ENCODE data around the gene OSBPL3. TPM values are rescaled to one million over a fixed set of nuclear protein-coding genes. Genes with fewer than 3 reads are reported as not detected.

OSBPL3 gene
- total and polyA plus RNA-seq, 2 donors, result 9.1 to 23.3 TPM

DNA sequence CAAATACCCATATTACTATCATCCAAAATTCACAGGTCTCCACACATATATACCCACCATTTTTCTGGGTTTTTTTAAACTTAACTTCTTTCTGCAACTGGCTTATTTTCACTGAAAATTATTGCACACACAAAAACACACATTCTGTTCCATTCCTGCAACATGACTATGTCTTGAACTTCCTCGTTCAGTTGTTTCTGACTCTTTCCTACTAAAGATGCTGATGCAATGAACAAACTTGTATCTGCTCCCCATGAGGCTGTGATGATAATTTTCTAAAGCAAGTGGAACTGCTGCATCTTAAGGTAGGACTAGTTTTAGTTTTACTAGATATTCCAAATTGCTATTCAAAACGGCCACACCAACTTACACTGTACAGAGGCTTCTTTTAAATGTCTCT, 77.7 kb downstream of the OSBPL3 start:
- H3K27me3 ChIP-seq (ENCODE audit: control insufficient read depth in 2 of 2, insufficient read depth in 1 of 2, low read length in 1 of 2), result no peaks in the 10 kb centered on the region

DNA sequence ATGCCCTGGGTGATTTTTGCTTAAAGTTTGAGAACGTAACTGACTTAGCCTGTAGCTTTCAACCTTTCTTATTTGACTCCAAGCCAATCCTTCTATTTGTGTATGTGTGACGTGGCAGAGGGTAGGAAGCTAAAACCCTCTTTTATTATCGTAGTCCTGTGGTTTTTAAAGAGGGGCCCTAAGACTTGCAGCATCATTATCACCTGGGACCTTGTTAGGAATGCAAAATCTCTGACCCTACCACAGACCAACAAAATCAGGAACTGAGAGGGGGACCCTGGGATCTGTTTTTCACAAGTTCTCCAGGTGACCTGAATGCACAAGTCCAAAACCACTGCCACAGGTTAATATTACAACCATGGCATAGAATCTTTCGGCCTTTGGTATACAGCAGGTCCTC, 80.1 kb downstream of the OSBPL3 start:
- WGBS, result 80% methylated on average over 4 of the region's 4 CpGs
- Histone ChIP-seq H3K4me3 (ENCODE audit: low read length in 2 of 2) (no peak overlapping the region), H3K9me3 (ENCODE audit: control insufficient read depth in 2 of 2, insufficient read depth in 1 of 2, low read length in 1 of 2) (no peaks in the 10 kb centered on the region), H3K4me1 (ENCODE audit: control insufficient read depth in 2 of 2, insufficient read depth in 2 of 2, low read length in 2 of 2) (peaks cover 10 to 25% of the 10 kb centered on the region in 2 donors), H3K36me3 (ENCODE audit: control insufficient read depth in 2 of 2, insufficient read depth in 2 of 2, low read length in 1 of 2) (no peaks in the 10 kb centered on the region), H3K27ac (ENCODE audit: low read depth in 1 of 2, low read length in 1 of 2) (no peak overlapping the region), H3K27me3 (ENCODE audit: control insufficient read depth in 2 of 2, insufficient read depth in 1 of 2, low read length in 1 of 2) (no peaks in the 10 kb centered on the region)
- no peak for DNase-seq (ENCODE audit: low read depth in 6 of 9, low spot score in 9 of 9)

More for the DNA sequence above, 77.7 kb downstream of the OSBPL3 start:
- no peaks in the 10 kb centered on the region for H3K9me3 ChIP-seq (ENCODE audit: control insufficient read depth in 2 of 2, insufficient read depth in 1 of 2, low read length in 1 of 2)
- no peak for DNase-seq (ENCODE audit: low read depth in 6 of 9, low spot score in 9 of 9)
- no peak overlapping the region for H3K4me3 ChIP-seq (ENCODE audit: low read length in 2 of 2)
- H3K36me3 ChIP-seq (ENCODE audit: control insufficient read depth in 2 of 2, insufficient read depth in 2 of 2, low read length in 1 of 2), result no peaks in the 10 kb centered on the region
- 70% methylated on average over 2 of the region's 2 CpGs for WGBS
- peaks cover 0 to 7% of the 10 kb centered on the region in 2 donors for H3K4me1 ChIP-seq (ENCODE audit: control insufficient read depth in 2 of 2, insufficient read depth in 2 of 2, low read length in 2 of 2)
- no peak overlapping the region for H3K27ac ChIP-seq (ENCODE audit: low read depth in 1 of 2, low read length in 1 of 2)

DNA sequence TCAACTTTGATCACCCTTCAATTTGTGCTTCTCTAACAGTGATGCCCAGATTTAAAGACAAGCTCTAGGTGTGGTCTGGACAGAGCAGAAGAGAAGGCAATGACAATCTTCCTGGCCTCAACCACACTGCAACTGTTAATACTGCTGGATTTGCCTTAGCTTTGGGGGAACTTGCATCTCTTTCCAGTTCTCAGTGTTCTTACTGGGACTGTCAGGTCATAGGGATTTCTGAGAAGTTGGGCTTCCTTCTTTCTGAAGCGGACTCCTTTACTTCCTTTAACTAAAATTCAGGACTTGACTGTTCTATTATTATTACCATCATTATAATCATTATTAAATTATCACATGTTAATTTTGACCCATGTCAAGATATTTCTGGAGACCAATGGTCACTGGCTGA, 80.8 kb downstream of the OSBPL3 start:
- no peak overlapping the region for H3K4me3 ChIP-seq (ENCODE audit: low read length in 2 of 2)
- 96% methylated on average over 1 of the region's 1 CpG for WGBS
- DNase-seq (ENCODE audit: low read depth in 6 of 9, low spot score in 9 of 9), result no peak
- H3K27ac ChIP-seq (ENCODE audit: low read depth in 1 of 2, low read length in 1 of 2), result no peak overlapping the region
- no peaks in the 10 kb centered on the region for H3K27me3 ChIP-seq (ENCODE audit: control insufficient read depth in 2 of 2, insufficient read depth in 1 of 2, low read length in 1 of 2)
- peaks cover 10 to 27% of the 10 kb centered on the region in 2 donors for H3K4me1 ChIP-seq (ENCODE audit: control insufficient read depth in 2 of 2, insufficient read depth in 2 of 2, low read length in 2 of 2)
- no peaks in the 10 kb centered on the region for H3K36me3 ChIP-seq (ENCODE audit: control insufficient read depth in 2 of 2, insufficient read depth in 2 of 2, low read length in 1 of 2)
- no peaks in the 10 kb centered on the region for H3K9me3 ChIP-seq (ENCODE audit: control insufficient read depth in 2 of 2, insufficient read depth in 1 of 2, low read length in 1 of 2)

DNA sequence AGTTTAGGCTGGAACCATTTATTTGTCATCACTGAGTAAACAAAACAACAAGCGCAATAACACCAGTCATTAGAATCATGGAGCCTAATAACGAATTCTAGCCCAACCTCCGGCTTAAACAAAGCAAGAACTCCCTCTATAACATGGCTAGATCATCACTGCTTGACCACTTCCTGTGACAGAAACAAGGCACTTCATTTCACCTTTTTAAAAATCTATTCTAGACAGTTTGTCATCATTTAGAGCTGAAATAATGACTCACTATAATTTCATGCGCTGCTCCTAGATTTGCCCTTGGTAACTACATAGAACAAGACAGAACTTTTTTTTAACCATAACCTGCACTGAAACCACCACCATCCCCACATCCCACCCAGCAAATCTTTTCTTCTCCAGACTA, 81.3 kb downstream of the OSBPL3 start:
- peaks cover 10 to 27% of the 10 kb centered on the region in 2 donors for H3K4me1 ChIP-seq (ENCODE audit: control insufficient read depth in 2 of 2, insufficient read depth in 2 of 2, low read length in 2 of 2)
- no peak overlapping the region for H3K27ac ChIP-seq (ENCODE audit: low read depth in 1 of 2, low read length in 1 of 2)
- H3K4me3 ChIP-seq (ENCODE audit: low read length in 2 of 2), result no peak overlapping the region
- no peaks in the 10 kb centered on the region for H3K9me3 ChIP-seq (ENCODE audit: control insufficient read depth in 2 of 2, insufficient read depth in 1 of 2, low read length in 1 of 2)
- 97% methylated on average over 4 of the region's 4 CpGs for WGBS
- H3K36me3 ChIP-seq (ENCODE audit: control insufficient read depth in 2 of 2, insufficient read depth in 2 of 2, low read length in 1 of 2), result no peaks in the 10 kb centered on the region
- no peak for DNase-seq (ENCODE audit: low read depth in 6 of 9, low spot score in 9 of 9)
- no peaks in the 10 kb centered on the region for H3K27me3 ChIP-seq (ENCODE audit: control insufficient read depth in 2 of 2, insufficient read depth in 1 of 2, low read length in 1 of 2)

DNA sequence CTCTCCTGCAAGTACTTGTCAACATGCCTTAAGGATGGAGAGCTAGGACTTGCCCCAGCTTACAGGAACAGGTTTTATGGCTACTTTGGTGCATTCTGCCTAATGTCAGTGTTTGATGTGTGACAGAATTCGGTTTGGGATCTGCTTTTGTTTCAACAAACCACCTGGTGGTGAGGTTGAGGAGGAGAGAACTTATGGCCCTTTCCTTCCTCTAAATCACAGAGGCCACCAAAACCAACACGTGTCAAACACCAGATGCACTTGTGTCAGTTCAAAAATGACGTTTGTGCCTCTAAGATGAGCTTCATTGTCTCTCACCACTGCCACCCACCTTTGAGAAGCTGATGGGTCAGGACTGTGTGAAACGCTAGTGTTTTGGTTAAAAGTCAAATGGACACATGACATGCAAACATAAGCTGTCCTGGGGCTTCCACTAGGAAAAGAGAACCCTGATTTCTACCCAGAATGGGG, 83.9 kb downstream of the OSBPL3 start:
- 3% methylated on average over 4 of the region's 4 CpGs for WGBS
- no peaks in the 10 kb centered on the region for H3K9me3 ChIP-seq (ENCODE audit: control insufficient read depth in 2 of 2, insufficient read depth in 1 of 2, low read length in 1 of 2)
- H3K27me3 ChIP-seq (ENCODE audit: control insufficient read depth in 2 of 2, insufficient read depth in 1 of 2, low read length in 1 of 2), result no peaks in the 10 kb centered on the region
- peak overlapping the region in 1 of 2 donors; percentile 77 for H3K27ac ChIP-seq (ENCODE audit: low read depth in 1 of 2, low read length in 1 of 2)
- peaks cover 0 to 6% of the 10 kb centered on the region in 2 donors for H3K36me3 ChIP-seq (ENCODE audit: control insufficient read depth in 2 of 2, insufficient read depth in 2 of 2, low read length in 1 of 2)
- no peak overlapping the region for H3K4me3 ChIP-seq (ENCODE audit: low read length in 2 of 2)
- peak in 5 of 9 donors; percentile 42 to 80 (median 50) for DNase-seq (ENCODE audit: low read depth in 6 of 9, low spot score in 9 of 9)
- H3K4me1 ChIP-seq (ENCODE audit: control insufficient read depth in 2 of 2, insufficient read depth in 2 of 2, low read length in 2 of 2), result peaks cover 10 to 23% of the 10 kb centered on the region in 2 donors

DNA sequence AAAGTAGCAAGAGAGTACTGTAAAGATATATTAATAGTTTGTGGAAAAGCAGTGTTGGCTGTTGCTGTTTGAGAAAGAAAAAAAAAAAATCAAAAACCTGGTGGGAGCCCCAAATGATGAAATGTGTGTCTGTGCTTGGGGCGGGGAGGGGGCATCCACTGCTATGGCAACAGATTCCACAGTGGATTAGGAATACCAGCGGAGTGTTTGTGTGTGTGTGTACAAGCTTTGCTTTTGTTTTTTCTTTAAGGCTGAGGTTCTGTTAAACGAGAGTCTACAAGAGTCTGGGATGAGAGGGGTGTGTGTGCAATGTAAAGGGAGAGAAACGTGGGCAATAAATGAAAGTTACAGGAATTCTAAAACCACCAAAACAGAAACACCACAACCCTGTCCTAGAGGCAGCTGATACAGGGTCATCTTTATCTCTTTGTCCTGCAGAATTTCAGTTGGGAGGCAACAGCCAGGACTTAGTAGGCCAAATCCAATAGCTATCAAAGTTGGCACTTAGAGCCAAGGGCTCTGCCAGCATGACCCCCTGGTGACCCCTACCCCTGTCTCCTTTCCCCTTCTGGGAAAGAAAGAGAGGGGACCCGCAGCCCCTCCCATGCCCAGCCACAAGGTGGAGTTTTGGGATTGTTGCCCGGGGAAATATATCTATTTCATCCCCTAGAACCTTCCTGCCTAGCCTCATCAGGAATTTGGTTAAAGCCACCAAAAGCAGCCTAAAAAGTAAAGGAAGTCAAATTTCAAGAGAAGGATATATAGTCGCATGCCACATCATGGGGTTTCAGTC, 85.4 kb downstream of the OSBPL3 start:
- H3K36me3 ChIP-seq (ENCODE audit: control insufficient read depth in 2 of 2, insufficient read depth in 2 of 2, low read length in 1 of 2), result peaks cover 3 to 6% of the 10 kb centered on the region in 2 donors
- H3K4me1 ChIP-seq (ENCODE audit: control insufficient read depth in 2 of 2, insufficient read depth in 2 of 2, low read length in 2 of 2), result peaks cover 10 to 23% of the 10 kb centered on the region in 2 donors
- no peak overlapping the region for H3K4me3 ChIP-seq (ENCODE audit: low read length in 2 of 2)
- no peak overlapping the region for H3K27ac ChIP-seq (ENCODE audit: low read depth in 1 of 2, low read length in 1 of 2)
- WGBS, result 91% methylated on average over 7 of the region's 7 CpGs
- no peaks in the 10 kb centered on the region for H3K27me3 ChIP-seq (ENCODE audit: control insufficient read depth in 2 of 2, insufficient read depth in 1 of 2, low read length in 1 of 2)
- DNase-seq (ENCODE audit: low read depth in 6 of 9, low spot score in 9 of 9), result no peak
- no peaks in the 10 kb centered on the region for H3K9me3 ChIP-seq (ENCODE audit: control insufficient read depth in 2 of 2, insufficient read depth in 1 of 2, low read length in 1 of 2)

DNA sequence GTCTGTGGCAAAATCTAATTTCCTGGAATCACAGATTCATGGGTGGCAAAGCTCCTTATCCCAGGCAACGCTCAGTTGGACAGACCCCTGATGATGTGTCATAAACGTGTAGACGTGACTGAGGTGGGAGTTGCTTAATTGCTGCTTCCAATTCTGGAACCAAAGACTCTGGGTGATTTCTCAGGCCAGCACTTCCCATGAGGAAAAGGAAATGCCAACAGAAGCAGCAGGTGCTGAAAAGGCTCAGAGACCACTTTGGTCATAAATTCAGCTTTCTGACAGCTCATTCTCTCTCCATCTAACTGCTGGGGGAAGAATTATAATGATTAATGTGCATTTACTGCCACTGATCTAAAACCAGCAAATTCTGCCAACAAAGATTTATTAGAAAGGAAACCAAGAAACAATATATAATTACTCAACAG, 88.7 kb downstream of the OSBPL3 start:
- Histone ChIP-seq H3K4me1 (ENCODE audit: control insufficient read depth in 2 of 2, insufficient read depth in 2 of 2, low read length in 2 of 2) (peaks cover 9 to 16% of the 10 kb centered on the region in 2 donors), H3K27ac (ENCODE audit: low read depth in 1 of 2, low read length in 1 of 2) (no peak overlapping the region), H3K36me3 (ENCODE audit: control insufficient read depth in 2 of 2, insufficient read depth in 2 of 2, low read length in 1 of 2) (peaks cover 3 to 6% of the 10 kb centered on the region in 2 donors), H3K27me3 (ENCODE audit: control insufficient read depth in 2 of 2, insufficient read depth in 1 of 2, low read length in 1 of 2) (no peaks in the 10 kb centered on the region), H3K4me3 (ENCODE audit: low read length in 2 of 2) (no peak overlapping the region), H3K9me3 (ENCODE audit: control insufficient read depth in 2 of 2, insufficient read depth in 1 of 2, low read length in 1 of 2) (no peaks in the 10 kb centered on the region)
- no peak for DNase-seq (ENCODE audit: low read depth in 6 of 9, low spot score in 9 of 9)
- 88% methylated on average over 3 of the region's 3 CpGs for WGBS

DNA sequence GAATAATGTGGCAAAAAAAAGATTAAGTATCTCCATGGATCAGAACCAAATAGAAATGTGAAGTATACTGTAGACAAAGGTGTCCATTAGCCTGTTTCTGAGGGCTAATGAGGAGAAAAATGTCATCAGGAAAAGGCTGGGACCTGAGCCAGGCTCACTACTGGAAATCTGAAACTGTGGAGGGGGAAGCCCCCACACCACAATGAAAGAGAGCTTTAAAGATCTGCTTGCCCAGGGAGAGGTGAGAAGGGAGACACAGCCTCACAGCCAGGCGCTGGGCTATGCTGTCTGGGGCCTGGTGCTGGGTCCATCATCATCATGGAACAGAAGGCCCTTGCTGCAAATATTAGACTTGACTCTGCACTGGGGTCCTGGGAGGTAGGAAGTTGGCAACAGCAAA, 90.4 kb downstream of the OSBPL3 start:
- no peaks in the 10 kb centered on the region for H3K27me3 ChIP-seq (ENCODE audit: control insufficient read depth in 2 of 2, insufficient read depth in 1 of 2, low read length in 1 of 2)
- H3K4me1 ChIP-seq (ENCODE audit: control insufficient read depth in 2 of 2, insufficient read depth in 2 of 2, low read length in 2 of 2), result no peaks in the 10 kb centered on the region
- no peaks in the 10 kb centered on the region for H3K9me3 ChIP-seq (ENCODE audit: control insufficient read depth in 2 of 2, insufficient read depth in 1 of 2, low read length in 1 of 2)
- H3K27ac ChIP-seq (ENCODE audit: low read depth in 1 of 2, low read length in 1 of 2), result no peak overlapping the region
- DNase-seq (ENCODE audit: low read depth in 6 of 9, low spot score in 9 of 9), result no peak
- WGBS, result 95% methylated on average over 1 of the region's 1 CpG
- peaks cover 3 to 6% of the 10 kb centered on the region in 2 donors for H3K36me3 ChIP-seq (ENCODE audit: control insufficient read depth in 2 of 2, insufficient read depth in 2 of 2, low read length in 1 of 2)
- H3K4me3 ChIP-seq (ENCODE audit: low read length in 2 of 2), result no peak overlapping the region

DNA sequence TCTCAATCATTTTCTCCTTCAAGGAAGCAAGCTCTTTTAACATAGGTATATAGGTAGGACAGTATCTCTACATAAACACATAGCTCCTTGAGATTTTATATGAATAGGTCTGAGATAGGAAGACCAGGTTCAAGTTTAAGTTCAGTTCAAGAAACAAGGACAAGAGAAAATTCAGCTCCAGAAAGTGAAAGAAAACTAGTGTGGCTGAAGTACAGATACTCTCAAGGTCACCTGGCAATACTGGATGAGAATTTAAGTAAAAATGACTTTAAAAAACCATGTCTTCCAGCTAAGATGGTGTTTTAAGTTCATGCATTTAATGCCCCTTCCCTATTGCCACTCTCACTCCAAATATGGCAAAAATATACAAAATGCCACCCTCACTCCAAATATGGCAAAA, 91.3 kb downstream of the OSBPL3 start:
- H3K4me3 ChIP-seq (ENCODE audit: low read length in 2 of 2), result no peak overlapping the region
- DNase-seq (ENCODE audit: low read depth in 6 of 9, low spot score in 9 of 9), result no peak
- no peaks in the 10 kb centered on the region for H3K9me3 ChIP-seq (ENCODE audit: control insufficient read depth in 2 of 2, insufficient read depth in 1 of 2, low read length in 1 of 2)
- H3K27me3 ChIP-seq (ENCODE audit: control insufficient read depth in 2 of 2, insufficient read depth in 1 of 2, low read length in 1 of 2), result no peaks in the 10 kb centered on the region
- peaks cover 3 to 6% of the 10 kb centered on the region in 2 donors for H3K36me3 ChIP-seq (ENCODE audit: control insufficient read depth in 2 of 2, insufficient read depth in 2 of 2, low read length in 1 of 2)
- no peak overlapping the region for H3K27ac ChIP-seq (ENCODE audit: low read depth in 1 of 2, low read length in 1 of 2)
- peaks cover 0 to 2% of the 10 kb centered on the region in 2 donors for H3K4me1 ChIP-seq (ENCODE audit: control insufficient read depth in 2 of 2, insufficient read depth in 2 of 2, low read length in 2 of 2)

Data from thymus (tissue), 11 donors.